ENCODE measurements around the gene WDCP. TPM values are rescaled to one million over a fixed set of nuclear protein-coding genes. Genes with fewer than 3 reads are reported as not detected.

The WDCP gene
- total RNA-seq, 6 donors from 2014 or later = 1.0 to 10.6 (median 4.6) TPM

DNA sequence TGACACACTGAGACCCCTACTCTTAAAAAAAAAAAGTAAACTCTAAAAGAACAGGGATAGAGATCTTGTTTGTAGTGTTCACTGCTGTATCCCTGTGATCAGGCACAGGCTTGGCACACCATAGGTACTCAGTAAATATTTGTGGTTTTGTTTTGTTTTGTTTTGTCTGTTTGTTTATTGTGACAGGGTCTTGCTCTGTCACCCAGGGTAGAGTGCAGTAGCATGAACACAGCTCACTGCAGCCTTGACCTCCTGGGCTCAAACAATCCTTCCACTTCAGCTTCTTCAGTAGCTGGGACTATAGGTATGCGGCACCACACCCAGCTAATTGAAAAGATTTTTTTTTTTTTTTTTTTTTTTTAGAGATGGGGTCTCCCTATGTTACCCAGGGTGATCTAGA lies 5.8 kb upstream of the WDCP start:
- TF ChIP-seq POLR2AphosphoS5 (IDR thresholded peaks at IDR 0.05) (no peak), EP300 (IDR thresholded peaks at IDR 0.05) (no peak), POLR2A (IDR thresholded peaks at IDR 0.05) (no peak)
- TF ChIP-seq, protein P1, sequence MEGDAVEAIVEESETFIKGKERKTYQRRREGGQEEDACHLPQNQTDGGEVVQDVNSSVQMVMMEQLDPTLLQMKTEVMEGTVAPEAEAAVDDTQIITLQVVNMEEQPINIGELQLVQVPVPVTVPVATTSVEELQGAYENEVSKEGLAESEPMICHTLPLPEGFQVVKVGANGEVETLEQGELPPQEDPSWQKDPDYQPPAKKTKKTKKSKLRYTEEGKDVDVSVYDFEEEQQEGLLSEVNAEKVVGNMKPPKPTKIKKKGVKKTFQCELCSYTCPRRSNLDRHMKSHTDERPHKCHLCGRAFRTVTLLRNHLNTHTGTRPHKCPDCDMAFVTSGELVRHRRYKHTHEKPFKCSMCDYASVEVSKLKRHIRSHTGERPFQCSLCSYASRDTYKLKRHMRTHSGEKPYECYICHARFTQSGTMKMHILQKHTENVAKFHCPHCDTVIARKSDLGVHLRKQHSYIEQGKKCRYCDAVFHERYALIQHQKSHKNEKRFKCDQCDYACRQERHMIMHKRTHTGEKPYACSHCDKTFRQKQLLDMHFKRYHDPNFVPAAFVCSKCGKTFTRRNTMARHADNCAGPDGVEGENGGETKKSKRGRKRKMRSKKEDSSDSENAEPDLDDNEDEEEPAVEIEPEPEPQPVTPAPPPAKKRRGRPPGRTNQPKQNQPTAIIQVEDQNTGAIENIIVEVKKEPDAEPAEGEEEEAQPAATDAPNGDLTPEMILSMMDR (IDR thresholded peaks at IDR 0.05) = no peak
- DNase-seq (no peak), ATAC-seq (ENCODE audit: low FRiP score in 2 of 2) (no peak)
- 94 to 96% methylated on average over 1 of the region's 1 CpG for WGBS, 2 donors
- Histone ChIP-seq H3K4me3 (no peak overlapping the region), H3K36me3 (peaks cover 0 to 2% (median 0%) of the 10 kb centered on the region in 4 donors), H3K4me1 (peaks cover 5 to 24% (median 9%) of the 10 kb centered on the region in 4 donors), H3K9me3 (no peaks in the 10 kb centered on the region), H3K27ac (no peak overlapping the region), H3K27me3 (no peaks in the 10 kb centered on the region)

DNA sequence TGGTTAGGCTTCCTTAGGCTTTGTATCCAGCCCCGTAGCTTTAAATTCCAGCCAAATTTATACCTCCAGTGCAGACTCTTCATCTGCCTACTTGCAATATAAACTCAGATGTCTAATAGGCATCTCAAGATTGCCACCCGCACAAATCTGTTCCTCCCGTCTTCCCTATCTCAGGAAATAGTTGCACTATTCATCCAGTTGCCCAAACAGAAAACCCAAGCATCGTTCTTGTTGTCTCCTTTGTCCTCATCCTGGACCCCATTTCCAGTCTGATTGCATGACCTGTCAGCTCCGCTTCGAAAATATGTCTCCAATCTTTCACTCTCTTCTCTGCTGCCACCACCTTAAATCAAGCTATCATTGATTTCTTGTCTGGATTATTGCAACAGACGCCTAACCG lies 4.6 kb upstream of the WDCP start:
- H3K27me3 ChIP-seq = no peaks in the 10 kb centered on the region
- H3K36me3 ChIP-seq = peaks cover 0 to 2% (median 0%) of the 10 kb centered on the region in 4 donors
- 73 to 85% methylated on average over 8 of the region's 8 CpGs for WGBS, 2 donors
- no peaks in the 10 kb centered on the region for H3K9me3 ChIP-seq
- no peak overlapping the region for H3K27ac ChIP-seq
- H3K4me3 ChIP-seq = no peak overlapping the region
- ATAC-seq (ENCODE audit: low FRiP score in 2 of 2) = no peak
- TF ChIP-seq, protein P1 (IDR thresholded peaks at IDR 0.05) = no peak
- TF ChIP-seq EP300 (IDR thresholded peaks at IDR 0.05) (no peak), POLR2AphosphoS5 (IDR thresholded peaks at IDR 0.05) (no peak), POLR2A (IDR thresholded peaks at IDR 0.05) (no peak)
- peaks cover 8 to 29% (median 13%) of the 10 kb centered on the region in 4 donors for H3K4me1 ChIP-seq
- DNase-seq = no peak

DNA sequence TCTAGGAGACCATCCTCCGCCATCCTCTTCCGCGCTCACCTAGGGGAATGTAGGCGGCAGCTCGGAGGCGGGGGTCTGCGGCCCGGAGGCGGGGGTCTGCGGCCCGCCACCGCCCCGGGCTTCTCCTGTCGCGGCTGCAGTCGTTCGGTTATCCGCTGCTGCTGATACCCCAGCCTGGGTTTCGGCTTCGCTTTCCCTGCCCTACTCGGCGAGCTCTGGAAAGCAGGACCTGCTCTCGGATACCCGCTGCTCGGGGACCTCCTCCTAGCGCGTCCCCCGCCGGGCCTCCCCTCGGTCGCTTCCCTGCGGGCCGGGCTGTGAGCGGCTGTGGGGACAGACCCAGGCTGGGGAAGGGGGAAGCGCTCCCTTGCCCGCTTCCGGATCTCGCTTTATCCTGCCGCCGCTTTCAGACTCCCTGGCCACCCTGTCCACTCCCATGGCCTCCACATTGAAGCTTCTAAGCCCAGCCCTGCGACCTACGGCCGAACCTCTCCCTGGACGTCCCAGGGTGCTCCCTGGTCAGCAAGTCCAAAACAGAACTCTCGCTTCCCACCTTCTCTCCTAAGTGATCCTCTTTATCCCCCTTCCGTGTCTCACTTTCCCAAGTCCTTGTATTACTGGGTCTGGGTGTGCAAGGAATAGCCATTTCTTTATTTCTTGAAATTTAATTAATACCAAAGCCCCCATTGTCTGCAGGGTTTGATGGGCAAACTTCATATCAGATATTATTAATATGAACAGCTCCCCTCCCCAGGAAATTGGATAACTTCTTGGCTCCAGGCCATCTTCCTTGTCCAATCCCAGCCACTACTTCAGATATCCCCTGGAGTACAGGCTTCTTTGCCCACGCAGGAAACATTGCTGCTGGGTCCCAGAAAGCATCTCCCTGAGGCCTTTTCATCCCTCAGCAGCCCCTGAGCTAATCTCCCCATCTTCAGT lies 3.1 kb upstream of the WDCP start:
- TF ChIP-seq, protein P1 (IDR thresholded peaks at IDR 0.05) = no peak
- WGBS, 2 donors = 7 to 10% methylated on average over 25 to 46 of the region's 47 CpGs
- no peaks in the 10 kb centered on the region for H3K36me3 ChIP-seq
- DNase-seq (peak; percentile 33 to 85), ATAC-seq (ENCODE audit: low FRiP score in 2 of 2) (peak in 1 of 2 donors; percentile 42)
- peak overlapping the region; percentile 61 to 92 (median 71) for H3K4me3 ChIP-seq
- H3K4me1 ChIP-seq = peaks cover 16 to 42% (median 22%) of the 10 kb centered on the region in 4 donors
- no peaks in the 10 kb centered on the region for H3K9me3 ChIP-seq
- H3K27me3 ChIP-seq = no peaks in the 10 kb centered on the region
- peak overlapping the region; percentile 33 to 80 (median 51) for H3K27ac ChIP-seq

DNA sequence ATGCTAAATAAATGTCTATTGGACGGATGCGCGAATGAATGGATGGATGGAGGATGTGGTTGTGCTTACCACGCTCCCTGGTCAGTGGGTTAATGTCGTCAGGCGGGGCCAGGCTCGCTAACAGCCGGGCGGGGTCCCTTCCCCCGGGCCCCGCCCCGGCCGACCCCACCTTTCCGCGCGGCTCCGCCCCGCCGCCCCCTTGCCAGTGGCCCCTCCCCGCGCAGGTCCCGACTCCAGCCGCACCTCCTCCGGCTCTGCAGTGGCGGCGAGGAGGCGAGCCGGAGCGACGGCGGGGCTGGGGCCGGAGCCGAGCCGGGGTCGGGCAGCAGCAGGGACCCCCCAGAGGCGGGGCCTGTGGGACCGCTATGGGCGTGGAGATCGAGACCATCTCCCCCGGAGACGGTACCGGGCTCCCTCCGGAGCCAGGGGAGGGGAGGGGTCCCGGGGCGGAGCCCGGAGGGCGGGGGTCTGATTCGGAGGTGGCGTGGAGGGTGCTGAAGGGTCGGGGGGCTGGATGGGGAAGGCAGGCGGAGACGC lies 2.4 kb upstream of the WDCP start, which contains the start of gene FKBP1B:
Gene FKBP1B (plus strand): TSS at position 257 of the 537 bp plus-strand sequence. CDS start 109 bp downstream, at position 366.
- WGBS, 2 donors = 2 to 4% methylated on average over 17 to 37 of the region's 52 CpGs
- TF ChIP-seq, protein P1 (IDR thresholded peaks at IDR 0.05) = no peak
- TF ChIP-seq POLR2AphosphoS5 (IDR thresholded peaks at IDR 0.05) (peak in 1 of 2 donors; percentile 71), EP300 (IDR thresholded peaks at IDR 0.05) (no peak), POLR2A (IDR thresholded peaks at IDR 0.05) (peak in 1 of 4 donors; percentile 67)
- Histone ChIP-seq H3K4me1 (peaks cover 16 to 42% (median 22%) of the 10 kb centered on the region in 4 donors), H3K4me3 (peak within 1 kb of the TSS; percentile 61 to 92 (median 71)), H3K9me3 (no peaks in the 10 kb centered on the region), H3K27ac (peak within 1 kb of the TSS; percentile 33 to 80 (median 51)), H3K36me3 (no peaks in the 10 kb centered on the region), H3K27me3 (no peaks in the 10 kb centered on the region)
- ATAC-seq (ENCODE audit: low FRiP score in 2 of 2) (peak; percentile 44 to 75), DNase-seq (peak; percentile 82 to 94)

Data from upper lobe of left lung (tissue), 6 donors.